NAMALWA (cell line): ENCODE results near the gene LEMD1.
A peak's percentile ranks its signal among the peaks of the same experiment; 100 is the strongest.

Source experiments
- DNase-seq: peaks from one replicate; pipeline ENCODE4 v3.0.0-alpha.2; 2015; ENCODE audit warnings: low spot score

LEMD1 gene

DNA sequence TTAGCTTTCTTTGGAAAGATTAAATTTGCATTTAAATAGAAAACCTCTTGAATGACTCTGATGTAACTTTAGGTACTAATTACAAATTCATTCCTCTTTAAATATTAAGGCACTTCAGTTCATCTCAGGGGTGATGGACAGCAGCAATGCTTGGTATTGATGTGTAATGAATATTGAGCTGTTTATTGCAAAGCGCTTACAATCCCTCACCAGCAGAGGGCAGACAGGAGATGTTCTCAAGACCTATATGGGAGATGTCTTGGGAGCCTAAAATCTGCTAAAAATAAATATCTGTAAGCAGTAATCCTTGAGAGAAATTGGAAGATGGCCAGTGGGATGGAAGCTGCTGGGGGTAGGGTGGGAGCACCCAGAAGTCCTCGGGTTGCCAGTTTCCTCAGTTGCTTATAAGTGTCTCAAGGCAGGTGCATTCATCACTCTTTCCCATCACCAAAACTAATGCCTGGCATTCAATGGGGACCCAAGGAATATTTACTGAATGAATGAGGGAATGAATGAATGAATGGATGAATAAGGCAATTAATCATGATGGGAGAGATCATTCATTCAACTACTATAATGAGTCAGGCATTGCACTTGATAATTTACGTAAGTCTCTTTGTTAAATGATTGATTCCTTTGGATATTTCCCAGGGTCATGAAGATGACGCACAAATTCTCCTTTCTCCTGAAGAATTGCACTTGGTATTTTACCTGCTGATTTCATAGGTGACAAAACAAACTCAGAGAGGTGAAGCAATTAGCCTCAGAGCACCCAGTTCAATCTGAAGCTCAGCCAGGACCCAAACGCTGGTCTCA lies 67.4 kb downstream of the LEMD1 start:
- DNase-seq, result peak; percentile 81

DNA sequence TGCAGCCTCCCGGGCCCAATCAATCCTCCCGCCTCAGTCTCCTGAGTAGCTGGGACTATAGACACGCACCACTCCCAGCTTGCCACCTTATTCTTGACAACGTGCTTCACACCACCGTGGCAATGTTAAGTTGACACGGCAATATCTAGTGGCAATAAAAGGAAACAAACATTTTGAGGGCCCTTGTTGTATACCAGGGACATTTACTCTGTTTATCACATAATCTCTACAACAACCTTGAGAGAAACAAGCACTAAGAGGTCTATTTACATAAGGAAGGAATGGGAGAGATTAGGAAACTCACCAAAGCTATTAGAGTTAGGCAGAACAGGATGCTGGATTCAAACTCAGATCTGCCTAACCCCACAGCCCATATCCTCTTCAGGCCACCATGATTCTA lies 68.2 kb downstream of the LEMD1 start:
- DNase-seq, result no peak

DNA sequence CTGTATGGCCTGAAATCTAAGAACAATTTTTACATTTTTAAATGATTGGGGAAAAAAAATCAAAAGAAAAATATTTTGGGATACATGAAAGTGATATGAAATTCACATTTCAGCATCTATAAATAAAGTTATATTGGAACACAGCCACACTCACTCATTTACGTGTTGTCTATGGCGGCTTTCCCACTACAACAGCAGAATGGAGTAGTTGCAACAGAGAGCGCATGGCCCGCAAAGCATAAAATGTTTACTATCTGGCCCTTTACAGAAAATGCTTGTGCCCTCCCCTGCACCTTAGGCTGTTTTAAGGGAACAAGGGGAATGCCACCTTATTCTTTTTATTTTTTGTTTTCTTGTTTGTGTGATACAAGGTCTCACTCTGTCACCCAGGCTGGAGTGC lies 68.7 kb downstream of the LEMD1 start:
- DNase-seq, result no peak

DNA sequence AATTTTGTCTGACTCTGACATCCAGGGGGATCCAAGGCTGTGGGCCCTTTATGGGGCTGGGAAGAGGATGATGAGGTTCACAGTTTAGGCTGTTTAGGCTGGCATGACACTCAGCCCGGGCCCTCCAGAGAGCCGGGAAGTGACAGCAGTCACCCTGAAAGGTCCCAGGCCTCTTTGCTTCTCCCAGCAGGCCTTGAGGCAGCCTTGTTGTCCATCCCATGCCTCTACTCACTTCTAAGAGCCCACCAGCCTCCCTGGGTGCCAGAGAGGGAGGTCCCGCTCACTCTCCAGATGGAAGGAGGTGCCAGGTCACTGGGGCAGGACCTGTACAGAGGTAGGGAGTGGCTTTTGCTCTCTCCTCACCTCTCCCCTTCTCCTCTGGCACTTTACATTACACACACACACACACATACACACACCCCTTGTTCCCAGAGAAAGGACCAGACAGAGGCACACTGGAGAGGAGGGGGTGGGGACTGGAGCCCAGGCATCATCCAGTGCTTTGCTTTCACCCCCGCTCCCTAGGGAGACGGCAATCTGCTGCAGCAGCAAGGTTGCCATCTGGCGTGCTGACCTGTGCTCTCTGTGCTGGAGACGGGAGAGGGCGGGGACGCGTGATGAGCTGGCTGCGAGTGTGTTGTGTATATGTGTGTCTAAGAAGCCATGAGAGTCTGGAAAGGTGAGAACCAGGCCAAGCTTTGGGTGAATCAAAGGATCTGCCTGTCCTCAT lies 69.7 kb downstream of the LEMD1 start:
- no peak for DNase-seq

DNA sequence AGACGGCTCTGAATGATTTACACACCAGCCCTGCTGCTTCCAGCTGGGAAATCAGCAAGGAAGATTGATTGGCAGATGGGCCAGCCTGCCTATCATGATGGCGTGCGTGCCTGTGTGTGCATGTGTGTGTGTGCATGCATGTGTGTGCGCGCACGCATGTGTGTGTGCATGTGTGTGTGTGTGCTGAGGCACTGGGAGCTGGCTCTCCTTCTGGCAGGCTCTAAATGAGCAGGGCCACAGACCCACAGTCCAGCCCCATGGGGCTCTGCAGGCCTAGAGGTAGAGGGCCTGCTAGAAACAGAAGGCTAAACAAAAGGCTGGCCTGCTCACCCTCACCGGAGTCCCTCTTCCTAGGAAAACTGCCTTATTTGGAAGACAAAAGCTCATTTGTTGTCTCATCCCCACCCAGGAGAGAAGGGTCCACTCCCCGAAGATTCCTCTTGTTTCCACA lies 71.1 kb downstream of the LEMD1 start:
- DNase-seq, result no peak

DNA sequence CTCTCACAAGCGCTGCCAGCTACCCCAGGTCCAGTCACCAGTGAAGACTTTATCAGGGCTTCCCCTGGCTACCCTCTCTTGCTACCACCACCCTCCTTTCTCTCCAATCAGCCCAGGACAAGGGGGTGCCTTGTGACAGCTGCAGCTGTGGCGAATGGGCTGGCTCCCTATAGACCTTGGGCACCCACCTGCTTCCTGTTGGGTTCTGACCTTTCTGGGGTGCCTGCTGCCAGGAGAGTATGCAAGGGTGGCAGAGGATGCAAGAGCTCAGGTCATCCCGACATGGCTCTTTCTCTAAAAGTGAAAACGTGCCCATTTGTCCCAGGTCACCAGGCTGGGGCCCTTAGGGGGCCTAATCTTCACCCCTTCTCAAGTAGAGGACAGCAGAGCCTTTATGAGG lies 71.7 kb downstream of the LEMD1 start:
- DNase-seq, result no peak

GRCh38 chr1:205348554-205349487 lies 73.0 kb downstream of the LEMD1 start:
- no peak for DNase-seq

DNA sequence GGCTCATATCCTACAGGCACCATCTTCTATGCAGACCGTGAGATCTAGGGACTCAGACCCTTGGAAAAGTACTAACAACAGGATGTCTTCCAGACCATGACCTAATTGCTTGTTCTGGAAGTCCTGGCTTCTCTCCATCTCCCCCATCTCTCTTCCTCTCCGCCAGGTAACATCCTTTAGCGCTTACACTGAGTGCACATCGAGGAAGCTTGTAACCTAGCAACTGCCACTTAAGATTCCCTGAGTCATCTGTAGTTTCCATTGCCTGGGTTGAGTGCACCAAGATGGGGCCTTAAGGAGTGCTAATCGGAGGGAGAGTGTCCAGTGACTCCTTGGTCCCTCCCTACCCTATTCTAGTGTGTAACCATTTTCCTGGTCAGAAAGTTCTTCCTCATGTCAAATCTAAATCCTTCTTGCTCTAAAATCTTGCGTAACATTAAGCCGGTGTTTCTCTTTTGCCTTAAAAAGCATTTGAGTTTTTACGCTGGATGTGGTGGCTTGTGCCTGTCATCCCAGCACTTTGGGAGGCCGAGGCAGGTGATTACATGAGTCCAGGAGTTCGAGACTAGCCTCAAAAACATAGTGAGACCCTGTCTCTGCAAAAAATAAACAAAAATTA lies 74.8 kb downstream of the LEMD1 start:
- no peak for DNase-seq

GRCh38 chr1:205345761-205346160 lies 76.1 kb downstream of the LEMD1 start:
- DNase-seq, result no peak

DNA sequence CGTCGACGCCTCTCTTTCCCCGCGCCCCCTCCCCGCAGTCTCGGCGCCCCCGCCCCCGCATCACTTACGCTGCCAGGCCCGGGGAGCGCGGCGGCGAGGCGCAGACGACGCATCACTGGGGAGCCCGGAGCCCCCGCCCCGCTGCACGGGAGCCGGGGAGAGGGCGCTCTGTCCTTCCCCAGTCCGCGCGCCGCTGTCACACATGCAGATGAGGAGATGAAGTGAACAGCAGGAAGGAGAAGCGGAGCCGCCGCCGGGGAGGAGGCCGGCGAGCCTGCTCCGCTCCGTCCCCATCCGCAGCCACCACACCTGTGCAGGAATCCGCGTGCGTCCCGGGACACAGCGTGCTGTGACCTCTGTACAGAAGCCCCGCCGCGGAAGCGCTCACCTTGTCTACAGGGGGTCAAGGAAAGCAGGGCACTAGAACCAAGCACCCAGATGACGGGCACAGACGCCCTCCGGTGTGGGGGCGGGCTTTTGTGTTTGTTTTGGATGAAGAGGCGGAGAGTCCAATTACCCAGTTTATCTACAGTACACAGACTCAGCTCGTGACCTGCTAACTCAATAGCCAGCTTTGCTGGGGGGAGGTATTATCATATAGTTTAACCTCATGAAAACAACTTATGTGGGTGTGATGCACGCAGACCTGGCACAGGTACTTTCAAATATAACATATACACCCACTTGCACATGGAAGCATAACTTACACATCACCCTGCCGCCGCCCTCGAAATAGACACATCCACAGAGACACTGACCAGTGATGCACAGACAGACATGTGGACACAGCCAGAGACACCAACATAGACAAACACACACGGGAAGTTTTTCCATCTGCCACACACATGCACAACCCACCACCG lies 77.6 kb downstream of the LEMD1 start:
- no peak for DNase-seq

GRCh38 chr1:205343431-205344065 lies 78.3 kb downstream of the LEMD1 start:
- DNase-seq, result no peak

DNA sequence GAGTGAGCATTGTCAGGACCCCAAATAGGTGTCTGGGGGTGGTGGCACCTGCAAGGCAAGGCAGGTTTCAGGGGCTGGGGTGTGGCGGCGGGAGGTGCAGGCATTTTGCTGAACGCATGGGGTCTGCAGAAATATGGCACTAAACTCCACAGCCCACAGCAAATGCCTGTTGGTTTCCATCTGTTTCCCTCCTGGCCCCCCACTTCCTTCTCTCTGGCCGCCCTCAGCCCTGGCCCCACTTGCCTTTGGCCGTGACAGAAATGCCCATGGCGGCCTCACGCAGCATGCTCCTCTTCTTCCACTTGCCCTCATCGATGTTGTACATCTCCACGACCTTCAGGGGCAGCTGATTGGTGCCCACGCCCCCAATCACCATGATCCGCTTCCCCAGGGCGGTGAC lies 78.9 kb downstream of the LEMD1 start:
- DNase-seq, result no peak

- no peak for DNase-seq
Measured at GRCh38 chr1:205340676-205341075, 81.2 kb downstream of the LEMD1 start.

GRCh38 chr1:205339717-205340116 lies 82.1 kb downstream of the LEMD1 start:
- DNase-seq, result no peak

DNA sequence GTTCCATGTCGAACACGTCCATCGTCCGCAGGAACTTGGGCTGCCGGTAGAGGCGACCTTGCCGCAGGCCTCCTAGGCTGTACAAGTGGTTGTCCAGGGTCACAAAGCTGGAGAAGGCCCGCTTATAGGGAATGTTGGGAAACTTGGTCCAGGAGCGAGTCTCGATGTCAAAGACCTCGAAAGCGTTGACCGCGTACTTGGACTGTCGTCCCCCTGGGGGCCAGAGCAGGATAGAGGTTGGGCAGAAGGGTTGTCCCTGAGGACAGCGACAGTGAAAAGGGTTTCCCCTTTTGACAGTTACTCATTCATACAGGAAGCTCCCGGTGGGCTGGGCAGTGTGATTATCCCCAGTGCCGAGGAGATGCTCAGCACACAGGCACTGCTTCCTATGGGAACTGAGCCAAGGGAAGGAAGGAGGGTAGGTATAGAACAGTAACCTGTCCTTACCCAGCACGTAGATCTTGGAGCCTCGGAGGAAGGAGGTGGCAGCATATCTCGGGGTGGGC lies 82.6 kb downstream of the LEMD1 start:
- no peak for DNase-seq

GRCh38 chr1:205338011-205338410 lies 83.8 kb downstream of the LEMD1 start:
- DNase-seq, result no peak

DNA sequence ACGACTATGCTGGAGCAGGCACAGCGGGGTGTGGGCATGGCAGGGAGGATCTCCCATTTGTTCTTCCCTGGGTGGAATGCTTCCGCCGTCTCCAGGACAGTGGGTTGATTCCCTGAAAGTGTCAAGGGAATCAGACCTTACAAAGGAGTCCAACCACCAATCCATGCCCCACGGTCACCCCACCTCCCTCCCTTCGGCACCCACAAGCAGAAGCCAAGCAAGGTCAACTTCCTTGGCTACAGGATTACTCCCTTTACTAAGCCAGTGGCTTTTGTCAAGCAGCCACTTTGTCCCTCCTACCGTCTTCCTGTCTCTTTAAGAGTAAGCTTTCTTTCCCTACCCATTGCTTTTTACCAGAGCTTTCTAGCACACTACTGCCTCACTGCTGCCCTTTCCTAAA lies 84.4 kb downstream of the LEMD1 start:
- no peak for DNase-seq

GRCh38 chr1:205335692-205336091 lies 86.2 kb downstream of the LEMD1 start:
- peak; percentile 82 for DNase-seq

GRCh38 chr1:205332015-205332791 lies 89.7 kb downstream of the LEMD1 start:
- DNase-seq, result no peak
